Measurements from ENCODE around the gene SMCO1. TPM values are rescaled to one million over a fixed set of nuclear protein-coding genes. Genes with fewer than 3 reads are reported as not detected.

Gene SMCO1
- total RNA-seq, 1 donor from 2014 or later: 78.6 TPM

Other genes starting within 250 kb of the SMCO1 start
- gene PCYT1A, start 227.6 kb downstream of the SMCO1 start, total RNA-seq: 103 TPM
- 2.9 TPM for gene DYNLT2B, start 197.1 kb downstream of the SMCO1 start, total RNA-seq
- gene TM4SF19, start 177.0 kb downstream of the SMCO1 start, total RNA-seq: not detected
- gene UBXN7, start 82.9 kb downstream of the SMCO1 start, total RNA-seq: 31.1 TPM
- 21.9 TPM for gene RNF168, start 11.6 kb downstream of the SMCO1 start, total RNA-seq
- gene WDR53, start 53.2 kb upstream of the SMCO1 start, total RNA-seq: 9.8 TPM
- gene FBXO45, start 53.3 kb upstream of the SMCO1 start, total RNA-seq: 8.2 TPM
- gene NRROS, start 124.3 kb upstream of the SMCO1 start, total RNA-seq: 3.1 TPM
- 1.9 TPM for gene CEP19, start 196.9 kb upstream of the SMCO1 start, total RNA-seq
- 15.0 TPM for gene PIGX, start 197.0 kb upstream of the SMCO1 start, total RNA-seq
- 45.4 TPM for gene PAK2, start 224.5 kb upstream of the SMCO1 start, total RNA-seq